ENCODE results near the gene TBC1D16.

Gene TBC1D16

DNA sequence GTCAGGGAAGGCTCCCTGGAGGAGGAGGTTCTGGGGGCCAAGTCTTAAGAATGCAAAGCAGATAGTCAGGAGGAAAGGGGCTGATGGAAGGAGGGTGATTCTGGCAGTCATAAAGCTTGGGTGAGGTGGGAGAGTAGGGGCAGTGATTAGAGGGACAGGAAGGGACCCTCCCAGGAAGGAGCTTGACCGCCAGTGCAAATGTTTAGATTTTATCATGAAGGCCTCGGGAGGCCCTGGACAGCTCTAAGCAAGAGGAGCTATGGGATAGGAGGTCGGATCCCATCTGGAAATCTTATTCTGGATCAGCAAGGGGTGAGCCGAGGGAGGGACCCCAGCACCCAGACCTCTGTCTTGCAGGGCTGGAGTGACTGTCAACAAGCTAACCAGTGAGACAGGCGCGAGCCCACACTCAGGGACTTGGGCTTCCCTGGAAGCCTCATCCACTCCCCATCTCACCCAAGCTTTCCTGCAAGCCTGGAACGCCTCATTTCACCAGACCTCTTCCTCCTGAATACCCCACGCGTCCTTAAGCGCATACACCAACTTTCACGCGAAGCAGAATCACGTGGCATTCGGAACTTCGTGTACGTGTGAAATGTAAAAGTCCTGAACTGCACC lies 144.4 kb downstream of the TBC1D16 start:
- no peak overlapping the region for H3K4me3 ChIP-seq (ENCODE audit: low read depth, low read length)
- no peak for DNase-seq (ENCODE audit: low read depth)
- TF ChIP-seq, protein P1, sequence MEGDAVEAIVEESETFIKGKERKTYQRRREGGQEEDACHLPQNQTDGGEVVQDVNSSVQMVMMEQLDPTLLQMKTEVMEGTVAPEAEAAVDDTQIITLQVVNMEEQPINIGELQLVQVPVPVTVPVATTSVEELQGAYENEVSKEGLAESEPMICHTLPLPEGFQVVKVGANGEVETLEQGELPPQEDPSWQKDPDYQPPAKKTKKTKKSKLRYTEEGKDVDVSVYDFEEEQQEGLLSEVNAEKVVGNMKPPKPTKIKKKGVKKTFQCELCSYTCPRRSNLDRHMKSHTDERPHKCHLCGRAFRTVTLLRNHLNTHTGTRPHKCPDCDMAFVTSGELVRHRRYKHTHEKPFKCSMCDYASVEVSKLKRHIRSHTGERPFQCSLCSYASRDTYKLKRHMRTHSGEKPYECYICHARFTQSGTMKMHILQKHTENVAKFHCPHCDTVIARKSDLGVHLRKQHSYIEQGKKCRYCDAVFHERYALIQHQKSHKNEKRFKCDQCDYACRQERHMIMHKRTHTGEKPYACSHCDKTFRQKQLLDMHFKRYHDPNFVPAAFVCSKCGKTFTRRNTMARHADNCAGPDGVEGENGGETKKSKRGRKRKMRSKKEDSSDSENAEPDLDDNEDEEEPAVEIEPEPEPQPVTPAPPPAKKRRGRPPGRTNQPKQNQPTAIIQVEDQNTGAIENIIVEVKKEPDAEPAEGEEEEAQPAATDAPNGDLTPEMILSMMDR (IDR thresholded peaks at IDR 0.05; ENCODE audit: insufficient read depth, low read depth, low read length, missing control alignments) = no peak

DNA sequence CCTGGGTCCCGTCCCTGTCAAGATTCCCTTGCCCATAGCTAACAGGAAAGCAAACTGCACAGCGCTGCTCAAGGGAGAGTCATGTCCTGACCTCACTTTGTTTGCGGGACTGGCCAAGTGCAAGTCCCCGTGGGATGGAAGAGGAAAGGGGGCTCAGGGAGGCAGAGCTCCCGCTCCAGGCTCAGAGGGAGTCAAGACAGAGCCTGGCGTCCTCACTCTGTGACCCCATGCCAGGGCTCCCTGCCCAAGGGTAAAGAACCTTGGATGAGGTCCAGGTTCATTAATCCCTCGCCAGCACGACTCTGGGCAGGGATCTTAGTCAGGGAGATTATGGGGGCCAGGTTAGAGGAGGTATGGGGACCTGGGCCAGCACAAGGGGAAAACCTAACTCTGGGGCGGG lies 145.0 kb downstream of the TBC1D16 start:
- no peak overlapping the region for H3K4me3 ChIP-seq (ENCODE audit: low read depth, low read length)
- TF ChIP-seq, protein P1 (IDR thresholded peaks at IDR 0.05; ENCODE audit: insufficient read depth, low read depth, low read length, missing control alignments) = no peak
- no peak for DNase-seq (ENCODE audit: low read depth)

DNA sequence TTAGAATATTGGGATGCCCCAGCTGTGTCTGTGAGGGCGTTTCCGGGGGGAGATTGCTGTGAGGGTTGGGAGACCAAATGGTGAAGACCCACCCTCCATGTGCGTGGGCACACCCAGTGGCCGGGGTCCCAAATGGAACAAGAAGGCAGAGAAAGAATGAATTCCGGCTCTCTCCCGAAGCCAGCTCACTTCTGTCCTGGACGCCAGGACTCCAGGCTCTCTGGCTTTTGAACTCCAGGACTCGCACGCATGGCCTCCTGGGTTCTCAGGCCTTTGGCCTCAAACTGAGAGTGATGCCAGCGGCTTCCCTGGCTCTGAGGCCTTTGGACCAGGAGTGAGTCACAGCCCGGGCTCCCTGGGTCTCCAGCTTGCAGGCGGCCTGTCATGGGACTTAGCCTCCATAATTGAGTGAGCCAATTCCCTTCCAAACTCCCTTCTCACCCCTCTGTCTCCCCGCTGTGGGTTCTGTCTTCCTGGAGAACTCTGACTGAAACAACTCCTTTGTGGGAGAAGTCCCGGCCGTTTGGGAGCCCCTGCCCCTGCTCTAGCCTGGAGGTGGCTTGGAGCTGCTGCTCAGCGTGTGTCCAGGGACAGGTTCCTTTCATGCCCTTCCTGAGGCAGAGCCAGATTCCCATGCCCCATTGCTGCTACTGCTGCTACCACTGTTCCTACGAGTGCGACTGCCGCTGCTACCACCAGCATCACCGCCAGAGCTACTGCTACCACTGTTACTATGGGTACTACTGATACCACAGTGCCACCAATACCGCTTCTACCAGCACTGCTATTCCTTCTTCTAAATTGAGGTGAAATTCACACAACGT lies 146.6 kb downstream of the TBC1D16 start:
- H3K4me3 ChIP-seq (ENCODE audit: low read depth, low read length) = no peak overlapping the region
- TF ChIP-seq, protein P1 (IDR thresholded peaks at IDR 0.05; ENCODE audit: insufficient read depth, low read depth, low read length, missing control alignments) = no peak
- no peak for DNase-seq (ENCODE audit: low read depth)

DNA sequence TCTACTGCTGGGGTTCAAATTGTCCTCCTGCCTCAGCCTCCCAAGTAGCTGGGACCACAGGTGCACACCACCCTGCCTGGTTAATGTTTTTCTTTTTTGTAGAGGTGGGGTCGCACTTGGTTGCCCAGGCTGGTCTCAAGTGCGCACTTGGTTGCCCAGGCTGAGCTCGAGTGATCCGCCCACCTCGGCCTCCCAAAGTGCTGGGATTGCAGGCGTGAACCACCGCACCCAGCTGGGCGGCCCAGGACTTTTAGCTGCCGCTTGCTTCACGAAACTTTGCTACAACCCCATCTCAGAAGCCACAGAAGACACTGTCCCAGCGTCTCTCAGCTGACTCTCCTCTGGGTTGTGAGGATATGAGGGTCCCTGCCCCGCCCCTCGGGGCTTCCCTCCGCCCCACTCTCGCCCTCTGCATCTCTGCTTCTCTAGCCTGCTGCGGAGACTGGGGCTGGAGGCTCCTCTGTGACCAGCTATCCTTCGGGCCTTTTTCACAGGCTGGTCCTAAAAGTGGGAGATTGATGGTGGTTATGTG lies 147.6 kb downstream of the TBC1D16 start:
- no peak overlapping the region for H3K4me3 ChIP-seq (ENCODE audit: low read depth, low read length)
- DNase-seq (ENCODE audit: low read depth) = no peak
- TF ChIP-seq, protein P1 (IDR thresholded peaks at IDR 0.05; ENCODE audit: insufficient read depth, low read depth, low read length, missing control alignments) = no peak

DNA sequence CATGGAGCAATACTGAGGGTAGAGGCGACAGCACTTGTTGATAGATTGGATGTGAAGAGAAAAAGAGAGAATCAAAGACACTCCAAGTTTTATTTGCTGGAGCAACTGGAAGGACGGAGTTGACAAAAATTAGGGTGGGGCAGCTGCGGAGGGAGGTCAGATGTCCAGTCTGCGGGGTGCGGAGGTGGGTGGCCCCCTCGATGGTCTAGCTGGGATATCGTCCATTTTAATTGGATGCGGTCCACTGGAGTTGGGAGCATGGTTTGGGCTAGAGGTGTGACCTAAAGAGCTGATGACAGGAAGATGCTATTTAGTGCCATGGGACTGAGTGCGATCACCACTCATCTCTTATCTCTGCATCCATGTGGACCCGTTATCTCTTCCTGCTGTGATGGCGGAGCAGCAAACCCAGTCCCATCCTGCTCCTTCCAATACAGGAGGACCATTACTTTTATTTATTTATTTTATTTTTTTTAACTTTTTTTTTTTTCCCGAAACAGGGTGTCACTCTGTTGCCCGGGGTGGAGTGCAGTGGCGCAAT lies 148.2 kb downstream of the TBC1D16 start:
- TF ChIP-seq, protein P1 (IDR thresholded peaks at IDR 0.05; ENCODE audit: insufficient read depth, low read depth, low read length, missing control alignments) = no peak
- no peak overlapping the region for H3K4me3 ChIP-seq (ENCODE audit: low read depth, low read length)
- no peak for DNase-seq (ENCODE audit: low read depth)

DNA sequence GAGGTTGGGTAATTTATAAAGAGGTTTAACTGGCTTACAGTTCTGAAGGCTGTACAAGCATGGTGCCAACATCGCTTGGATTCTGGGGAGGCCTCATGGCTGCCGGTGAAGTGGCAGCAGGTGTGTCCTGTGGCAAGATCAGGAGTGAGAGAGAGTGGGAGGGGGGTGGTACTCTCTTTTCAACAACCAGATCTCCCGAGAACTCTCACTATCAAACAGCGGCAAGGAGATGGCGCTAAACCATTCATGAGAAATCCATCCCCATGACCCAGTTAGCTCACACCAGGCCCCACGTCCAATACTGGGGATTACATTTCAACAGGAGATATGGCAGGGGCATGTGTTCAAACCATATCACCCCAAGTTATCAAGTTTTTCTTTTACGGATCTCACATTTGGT lies 152.5 kb downstream of the TBC1D16 start:
- TF ChIP-seq, protein P1 (IDR thresholded peaks at IDR 0.05; ENCODE audit: insufficient read depth, low read depth, low read length, missing control alignments) = no peak
- DNase-seq (ENCODE audit: low read depth) = no peak
- no peak overlapping the region for H3K4me3 ChIP-seq (ENCODE audit: low read depth, low read length)
